Measurements from ENCODE around the gene DCLK1.

DNA sequence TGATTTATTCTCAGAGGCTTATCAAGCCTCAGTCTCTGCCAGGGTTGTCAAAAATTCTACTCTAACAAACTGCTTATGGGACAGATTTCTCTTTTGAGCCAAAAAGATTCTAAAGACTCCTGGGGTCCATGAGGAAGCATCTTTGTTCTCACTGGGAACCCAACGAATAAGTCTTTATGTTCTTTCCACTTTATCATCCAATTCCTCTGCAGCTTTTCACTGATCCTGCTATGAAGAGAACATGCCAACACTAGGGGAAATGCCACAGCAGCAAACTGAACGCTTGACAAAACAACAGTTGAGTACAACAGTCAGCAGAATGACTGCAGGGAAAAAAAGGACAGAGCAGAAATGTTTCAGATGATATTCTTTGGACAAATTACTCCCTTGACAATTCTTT is 22.2 kb downstream of the DCLK1 start:
- TF ChIP-seq CTCF (IDR thresholded peaks at IDR 0.05) = no peak
- no peak for TF ChIP-seq POLR2A (IDR thresholded peaks at IDR 0.05)
- TF ChIP-seq POLR2AphosphoS5 (IDR thresholded peaks at IDR 0.05) = no peak
- no peak for TF ChIP-seq EP300 (IDR thresholded peaks at IDR 0.05)
